ENCODE results near the gene FBXO24. TPM values are rescaled to one million over a fixed set of nuclear protein-coding genes. Genes with fewer than 3 reads are reported as not detected.

FBXO24 gene
- total and polyA plus RNA-seq, 7 donors: 0.13 to 1.1 (median 0.30) TPM

DNA sequence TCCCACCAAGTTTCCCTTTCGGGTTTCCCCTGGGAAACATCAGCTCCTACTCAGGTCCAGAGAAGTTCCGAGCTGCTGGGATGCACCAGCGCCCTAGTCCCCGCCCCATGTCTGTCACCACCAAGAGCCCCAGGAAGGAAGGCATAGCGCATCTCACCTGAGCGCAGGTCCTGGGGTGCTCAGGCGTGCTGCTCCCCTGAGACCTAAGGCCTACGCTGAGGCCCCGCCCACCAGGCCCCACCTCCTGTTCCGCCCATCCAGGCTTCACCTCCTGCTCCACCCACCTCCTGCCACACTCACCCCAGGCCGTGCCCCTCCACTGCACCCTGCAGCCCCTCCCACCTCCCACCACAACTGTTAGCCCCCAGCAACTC is 56.4 kb downstream of the FBXO24 start:
- H3K27me3 ChIP-seq (ENCODE audit: insufficient read depth in 3 of 3, low read length in 2 of 3): peaks cover 0 to 38% (median 16%) of the 10 kb centered on the region in 3 donors
- H3K27ac ChIP-seq: no peak overlapping the region
- WGBS, 3 donors: 38 to 50% (median 50%) methylated on average over 10 to 11 of the region's 11 CpGs
- DNase-seq (no peak), ATAC-seq (no peak)
- no peaks in the 10 kb centered on the region for H3K9me3 ChIP-seq
- no peaks in the 10 kb centered on the region for H3K4me1 ChIP-seq
- no peak overlapping the region for H3K4me3 ChIP-seq
- TF ChIP-seq, protein P1, sequence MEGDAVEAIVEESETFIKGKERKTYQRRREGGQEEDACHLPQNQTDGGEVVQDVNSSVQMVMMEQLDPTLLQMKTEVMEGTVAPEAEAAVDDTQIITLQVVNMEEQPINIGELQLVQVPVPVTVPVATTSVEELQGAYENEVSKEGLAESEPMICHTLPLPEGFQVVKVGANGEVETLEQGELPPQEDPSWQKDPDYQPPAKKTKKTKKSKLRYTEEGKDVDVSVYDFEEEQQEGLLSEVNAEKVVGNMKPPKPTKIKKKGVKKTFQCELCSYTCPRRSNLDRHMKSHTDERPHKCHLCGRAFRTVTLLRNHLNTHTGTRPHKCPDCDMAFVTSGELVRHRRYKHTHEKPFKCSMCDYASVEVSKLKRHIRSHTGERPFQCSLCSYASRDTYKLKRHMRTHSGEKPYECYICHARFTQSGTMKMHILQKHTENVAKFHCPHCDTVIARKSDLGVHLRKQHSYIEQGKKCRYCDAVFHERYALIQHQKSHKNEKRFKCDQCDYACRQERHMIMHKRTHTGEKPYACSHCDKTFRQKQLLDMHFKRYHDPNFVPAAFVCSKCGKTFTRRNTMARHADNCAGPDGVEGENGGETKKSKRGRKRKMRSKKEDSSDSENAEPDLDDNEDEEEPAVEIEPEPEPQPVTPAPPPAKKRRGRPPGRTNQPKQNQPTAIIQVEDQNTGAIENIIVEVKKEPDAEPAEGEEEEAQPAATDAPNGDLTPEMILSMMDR (IDR thresholded peaks at IDR 0.05): no peak
- intact Hi-C loops (cut with DNase I): no loop called here
- no peaks in the 10 kb centered on the region for H3K36me3 ChIP-seq (ENCODE audit: insufficient read depth in 1 of 2, low read depth in 1 of 2)

DNA sequence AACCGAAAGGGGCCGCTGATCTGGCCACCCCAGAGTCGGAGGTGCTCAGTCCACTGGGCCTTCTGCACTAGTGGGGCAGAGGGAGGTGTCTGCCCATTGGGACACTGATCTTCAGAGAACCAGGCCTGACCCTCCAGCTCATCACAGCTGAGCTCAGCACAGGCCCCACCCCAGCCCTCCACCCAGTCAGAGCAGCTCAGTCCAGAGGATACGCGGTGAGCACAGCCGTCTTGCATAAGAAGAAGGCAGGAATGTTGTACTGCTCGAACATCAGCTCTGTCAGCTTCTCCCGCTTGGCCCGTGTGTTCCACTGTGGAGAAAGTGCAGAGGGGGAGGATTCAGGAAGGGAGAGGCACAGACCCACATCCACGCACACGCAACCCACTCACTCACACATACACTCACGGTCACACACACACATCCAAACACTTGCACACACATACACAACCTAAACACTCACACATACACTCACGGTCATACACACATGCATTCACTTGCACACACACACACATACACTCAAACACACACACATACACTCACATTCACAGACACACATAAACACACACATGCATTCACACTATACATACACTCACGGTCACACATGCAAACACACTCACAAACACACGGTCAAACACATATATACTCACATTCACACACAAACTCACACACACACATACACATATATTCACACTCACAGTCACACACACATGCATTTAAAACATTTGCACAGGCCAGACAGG is 63.9 kb downstream of the FBXO24 start:
- ATAC-seq: no peak
- 67 to 70% (median 69%) methylated on average over 15 of the region's 15 CpGs for WGBS, 3 donors
- Histone ChIP-seq H3K27ac (no peak overlapping the region), H3K4me1 (no peaks in the 10 kb centered on the region), H3K36me3 (ENCODE audit: insufficient read depth in 1 of 2, low read depth in 1 of 2) (no peaks in the 10 kb centered on the region), H3K27me3 (ENCODE audit: insufficient read depth in 3 of 3, low read length in 2 of 3) (peaks cover 0 to 54% (median 10%) of the 10 kb centered on the region in 3 donors), H3K9me3 (no peaks in the 10 kb centered on the region), H3K4me3 (no peak overlapping the region)
- intact Hi-C loops (cut with DNase I): no loop called here
- no peak for DNase-seq
- TF ChIP-seq, protein P1 (IDR thresholded peaks at IDR 0.05): no peak

Other genes starting within 250 kb of the FBXO24 start
- 10 to 100 TPM; 11.3 to 19.2 (median 13.4) TPM for gene PILRB, start 228.2 kb upstream of the FBXO24 start, total RNA-seq
- 10 to 100 TPM; 11.2 to 17.9 (median 16.4) TPM for gene PILRB, start 228.2 kb upstream of the FBXO24 start, polyA plus RNA-seq
- 1 to 10 TPM; 2.1 to 2.7 (median 2.3) TPM for gene PILRA, start 212.8 kb upstream of the FBXO24 start, total RNA-seq
- gene PILRA, start 212.8 kb upstream of the FBXO24 start, polyA plus RNA-seq: 1 to 10 TPM in 2 of 3 donors, under 1 TPM in 1; 0.93 to 2.8 (median 1.6) TPM
- gene ZCWPW1, start 157.6 kb upstream of the FBXO24 start, total RNA-seq: 1 to 10 TPM; 3.5 to 5.6 (median 3.7) TPM
- 10 to 100 TPM in 1 of 3 donors, 1 to 10 TPM in 2; 5.5 to 13.2 (median 5.9) TPM for gene ZCWPW1, start 157.6 kb upstream of the FBXO24 start, polyA plus RNA-seq
- 10 to 100 TPM; 27.2 to 41.5 (median 36.9) TPM for gene MEPCE, start 156.5 kb upstream of the FBXO24 start, total RNA-seq
- gene MEPCE, start 156.5 kb upstream of the FBXO24 start, polyA plus RNA-seq: 10 to 100 TPM; 28.7 to 40.5 (median 29.5) TPM
- gene PPP1R35, start 149.8 kb upstream of the FBXO24 start, total RNA-seq: 10 to 100 TPM in 3 of 4 donors, 1 to 10 TPM in 1; 8.0 to 17.9 (median 13.0) TPM
- gene PPP1R35, start 149.8 kb upstream of the FBXO24 start, polyA plus RNA-seq: 10 to 100 TPM in 2 of 3 donors, 1 to 10 TPM in 1; 9.8 to 22.4 (median 12.8) TPM
- gene SPACDR, start 122.1 kb upstream of the FBXO24 start, total RNA-seq: not detected
- gene SPACDR, start 122.1 kb upstream of the FBXO24 start, polyA plus RNA-seq: under 1 TPM in 2 of 3 donors, not detected in 1; 0.17 to 0.25 TPM
- gene TSC22D4, start 107.1 kb upstream of the FBXO24 start, total RNA-seq: 10 to 100 TPM; 15.7 to 23.6 (median 17.6) TPM
- gene TSC22D4, start 107.1 kb upstream of the FBXO24 start, polyA plus RNA-seq: 10 to 100 TPM; 16.4 to 24.8 (median 16.7) TPM
- under 1 TPM; 0.08 to 0.32 (median 0.12) TPM for gene NYAP1, start 102.4 kb upstream of the FBXO24 start, total RNA-seq
- under 1 TPM; 0.12 to 0.23 (median 0.21) TPM for gene NYAP1, start 102.4 kb upstream of the FBXO24 start, polyA plus RNA-seq
- 10 to 100 TPM in 1 of 4 donors, 1 to 10 TPM in 3; 5.3 to 14.7 (median 8.0) TPM for gene AGFG2, start 47.1 kb upstream of the FBXO24 start, total RNA-seq
- gene AGFG2, start 47.1 kb upstream of the FBXO24 start, polyA plus RNA-seq: 10 to 100 TPM in 1 of 3 donors, 1 to 10 TPM in 2; 4.8 to 12.6 (median 8.9) TPM
- gene SAP25, start 12.4 kb upstream of the FBXO24 start, total RNA-seq: 1 to 10 TPM in 1 of 4 donors, under 1 TPM in 2, not detected in 1; 0.59 to 1.9 (median 0.59) TPM
- under 1 TPM in 2 of 3 donors, not detected in 1; 0.21 to 0.40 TPM for gene SAP25, start 12.4 kb upstream of the FBXO24 start, polyA plus RNA-seq
- 10 to 100 TPM; 32.5 to 41.5 (median 34.1) TPM for gene LRCH4, start 199 bp upstream of the FBXO24 start, total RNA-seq
- gene LRCH4, start 199 bp upstream of the FBXO24 start, polyA plus RNA-seq: 10 to 100 TPM; 16.7 to 35.2 (median 28.5) TPM
- 10 to 100 TPM in 2 of 4 donors, 1 to 10 TPM in 2; 6.2 to 16.9 (median 9.7) TPM for gene PCOLCE, start 16.0 kb downstream of the FBXO24 start, total RNA-seq
- gene PCOLCE, start 16.0 kb downstream of the FBXO24 start, polyA plus RNA-seq: 10 to 100 TPM in 1 of 3 donors, 1 to 10 TPM in 2; 4.2 to 11.5 (median 7.7) TPM
- gene MOSPD3, start 26.2 kb downstream of the FBXO24 start, total RNA-seq: 1 to 10 TPM; 6.2 to 7.0 (median 6.4) TPM
- gene MOSPD3, start 26.2 kb downstream of the FBXO24 start, polyA plus RNA-seq: 10 to 100 TPM in 1 of 3 donors, 1 to 10 TPM in 2; 7.7 to 11.3 (median 7.9) TPM
- gene TFR2, start 55.2 kb downstream of the FBXO24 start, total RNA-seq: not detected
- gene TFR2, start 55.2 kb downstream of the FBXO24 start, polyA plus RNA-seq: under 1 TPM in 2 of 3 donors, not detected in 1; 0.04 to 0.36 TPM
- not detected for gene ACTL6B, start 70.1 kb downstream of the FBXO24 start, total RNA-seq
- under 1 TPM in 1 of 3 donors, not detected in 2; 0.03 TPM for gene ACTL6B, start 70.1 kb downstream of the FBXO24 start, polyA plus RNA-seq
- 100 to 1,000 TPM in 3 of 4 donors, 10 to 100 TPM in 1; 87.1 to 130 (median 121) TPM for gene GNB2, start 87.4 kb downstream of the FBXO24 start, total RNA-seq
- 100 to 1,000 TPM; 112 to 148 (median 117) TPM for gene GNB2, start 87.4 kb downstream of the FBXO24 start, polyA plus RNA-seq
- 10 to 100 TPM; 18.0 to 39.1 (median 23.9) TPM for gene GIGYF1, start 107.9 kb downstream of the FBXO24 start, total RNA-seq
- gene GIGYF1, start 107.9 kb downstream of the FBXO24 start, polyA plus RNA-seq: 10 to 100 TPM in 2 of 3 donors, 1 to 10 TPM in 1; 9.9 to 16.1 (median 10.5) TPM
- 10 to 100 TPM; 28.4 to 44.4 (median 39.4) TPM for gene POP7, start 119.8 kb downstream of the FBXO24 start, total RNA-seq
- gene POP7, start 119.8 kb downstream of the FBXO24 start, polyA plus RNA-seq: 100 to 1,000 TPM in 1 of 3 donors, 10 to 100 TPM in 2; 74.1 to 129 (median 86.0) TPM
- not detected for gene EPO, start 134.1 kb downstream of the FBXO24 start, total RNA-seq
- not detected for gene EPO, start 134.1 kb downstream of the FBXO24 start, polyA plus RNA-seq
- not detected for gene ZAN, start 147.3 kb downstream of the FBXO24 start, total RNA-seq
- gene ZAN, start 147.3 kb downstream of the FBXO24 start, polyA plus RNA-seq: not detected
- 10 to 100 TPM; 10.3 to 13.9 (median 11.3) TPM for gene EPHB4, start 241.2 kb downstream of the FBXO24 start, total RNA-seq
- 1 to 10 TPM; 5.1 to 9.2 (median 5.1) TPM for gene EPHB4, start 241.2 kb downstream of the FBXO24 start, polyA plus RNA-seq